NCI-H446 treated with DMSO at 0.1 percent for 48 hours (cell line): ENCODE measurements around the gene RPGRIP1L.

Source experiments
- DNase-seq: peaks from one replicate; lab custom pipeline; 2025; lab: John Stamatoyannopoulos, UW

Gene RPGRIP1L

DNA sequence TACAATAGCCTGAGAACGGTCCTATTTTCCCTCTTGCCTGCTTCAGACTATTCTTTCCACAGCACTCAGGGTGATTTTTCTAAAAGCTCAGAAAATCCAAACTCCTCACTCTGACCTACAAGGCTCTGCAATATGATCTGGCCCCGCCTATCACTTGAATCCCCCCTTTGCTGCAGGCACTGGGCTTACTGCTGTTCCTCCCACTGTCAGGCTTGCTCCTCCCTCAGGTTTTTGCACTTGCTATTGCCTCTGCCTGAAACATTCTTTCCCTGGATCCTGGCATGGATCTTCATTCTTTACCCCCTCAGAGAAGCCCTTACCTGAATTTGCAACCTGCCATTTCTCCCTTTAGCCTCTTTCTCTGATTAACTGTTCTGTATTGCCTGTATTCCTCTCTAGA, 52.3 kb downstream of the RPGRIP1L start:
- DNase-seq = no peak

DNA sequence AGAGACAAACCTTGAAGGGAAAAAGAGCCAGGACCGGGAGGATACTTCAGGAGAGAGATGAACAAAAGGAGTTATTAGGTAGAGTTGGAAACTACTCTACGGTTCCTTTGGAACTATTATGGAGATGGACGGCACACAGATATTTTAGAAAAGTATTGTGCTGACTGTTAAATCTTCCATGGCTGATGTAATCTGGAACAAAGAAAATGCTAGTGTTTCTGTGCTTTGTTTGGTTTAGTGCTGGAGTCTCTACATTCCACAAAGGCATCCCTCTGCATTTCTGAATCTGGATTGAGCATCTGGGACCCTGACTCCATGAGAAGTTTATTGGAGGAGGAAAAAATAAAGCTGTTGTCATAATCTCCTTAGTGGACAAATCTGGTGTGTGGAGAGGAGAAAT, 57.2 kb downstream of the RPGRIP1L start:
- no peak for DNase-seq

DNA sequence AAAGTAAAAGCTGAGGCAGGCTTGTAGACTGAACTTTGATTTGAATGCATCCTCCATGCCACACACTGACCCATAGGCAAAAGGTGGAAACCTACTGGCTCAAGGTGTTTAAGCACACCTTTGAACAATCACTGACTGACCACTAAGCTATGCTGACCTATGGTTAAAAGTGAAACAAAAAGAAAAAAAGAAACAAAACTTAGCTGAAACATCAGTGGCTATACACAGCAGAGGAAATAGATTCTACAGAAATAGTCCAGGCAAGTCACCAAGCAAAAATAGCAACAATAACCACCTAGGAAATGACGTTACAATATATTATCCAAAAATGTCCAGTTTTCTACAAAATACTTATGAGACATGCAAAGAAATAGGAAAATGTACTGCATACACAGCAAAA, 60.2 kb downstream of the RPGRIP1L start:
- DNase-seq = no peak

DNA sequence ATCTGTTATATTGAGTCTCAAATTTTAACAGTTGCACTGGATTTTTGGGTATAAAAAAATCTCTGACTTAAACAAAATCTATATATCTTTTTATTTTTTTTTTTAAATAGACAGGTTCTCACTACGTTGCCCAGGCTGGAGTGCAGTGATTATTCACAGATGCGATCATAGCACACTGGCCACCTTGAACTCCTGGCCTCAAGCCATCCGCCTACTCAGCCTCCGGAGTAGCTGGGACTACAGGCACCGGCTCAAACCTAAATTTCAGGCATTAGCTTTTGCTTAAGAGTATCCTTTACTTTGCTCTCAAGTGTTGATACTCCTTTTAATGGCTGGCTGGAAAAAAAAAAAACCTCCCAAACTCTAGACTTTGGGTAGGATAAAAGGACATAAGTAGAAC, 61.6 kb downstream of the RPGRIP1L start:
- DNase-seq = no peak

DNA sequence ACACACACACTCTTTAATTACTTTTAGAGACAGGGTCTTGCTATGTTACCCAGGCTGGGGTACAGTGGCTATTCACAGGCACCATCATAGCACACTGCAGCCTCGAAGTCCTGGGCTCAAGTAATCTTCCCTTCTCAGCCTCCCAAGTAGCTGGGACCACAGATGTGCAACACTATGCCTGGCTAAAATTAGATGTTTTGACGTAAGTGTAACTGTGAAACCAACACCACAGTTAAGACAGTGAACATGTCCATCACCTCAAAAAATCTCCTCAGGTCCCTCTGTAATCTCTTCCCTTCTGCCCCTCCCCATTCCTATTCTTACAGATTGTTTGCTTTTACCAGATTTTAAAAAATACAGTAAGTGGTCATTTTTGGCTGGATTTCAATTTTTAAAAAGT, 66.7 kb downstream of the RPGRIP1L start:
- DNase-seq = no peak

DNA sequence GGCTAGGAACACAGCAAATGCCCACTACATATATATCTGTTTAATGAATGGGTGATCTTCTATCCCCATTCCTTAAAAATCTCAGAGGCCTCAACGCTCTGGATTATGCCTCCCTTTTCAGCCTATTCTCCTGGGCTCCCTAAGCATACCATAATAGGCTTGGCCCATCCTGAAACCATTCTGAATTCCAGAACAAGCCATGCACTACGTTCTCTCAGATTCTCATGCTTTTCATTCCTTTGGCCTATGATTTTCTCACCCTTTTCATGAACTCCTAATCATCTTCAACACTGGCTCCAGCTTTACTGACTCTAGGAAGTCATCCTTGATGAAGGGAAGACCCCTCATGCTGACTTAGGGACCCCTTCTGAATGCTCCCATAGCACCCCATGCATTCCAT, 71.1 kb downstream of the RPGRIP1L start:
- no peak for DNase-seq

DNA sequence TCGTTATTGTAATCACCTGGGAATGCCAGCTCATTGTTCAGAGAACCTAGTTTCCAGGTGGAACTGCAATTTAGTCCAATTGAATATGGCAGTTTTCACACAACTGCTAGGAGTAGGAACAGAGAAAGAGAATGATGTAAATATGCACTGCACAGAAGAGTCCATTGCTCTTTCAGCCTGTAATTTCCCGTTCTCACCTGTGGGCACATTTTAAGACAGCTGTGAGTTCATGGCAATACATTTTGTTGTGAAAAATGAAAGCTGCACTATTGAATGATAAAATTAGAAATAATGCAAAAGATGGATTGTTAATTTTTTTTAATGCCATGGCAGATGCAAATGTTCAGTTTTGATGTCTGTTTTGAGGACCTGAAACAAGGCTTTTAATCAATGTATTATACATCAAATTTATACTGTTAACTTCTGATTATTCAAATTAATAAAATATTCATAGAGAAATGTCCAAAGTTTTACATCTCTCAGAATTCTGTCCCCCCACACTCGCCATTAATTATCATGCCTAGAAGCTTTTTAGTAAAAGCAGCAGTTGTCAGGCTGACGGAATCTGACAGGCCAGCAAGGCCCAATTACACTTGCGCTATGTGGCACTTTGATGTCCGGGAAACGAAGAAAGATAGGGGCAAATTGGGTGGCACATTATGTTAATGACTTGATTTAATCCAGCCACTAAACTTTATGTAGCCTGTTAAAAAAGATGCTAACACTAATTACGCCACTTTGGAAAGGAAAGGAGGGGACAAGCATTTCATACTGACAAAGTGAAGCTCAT, 72.2 kb downstream of the RPGRIP1L start:
- no peak for DNase-seq

DNA sequence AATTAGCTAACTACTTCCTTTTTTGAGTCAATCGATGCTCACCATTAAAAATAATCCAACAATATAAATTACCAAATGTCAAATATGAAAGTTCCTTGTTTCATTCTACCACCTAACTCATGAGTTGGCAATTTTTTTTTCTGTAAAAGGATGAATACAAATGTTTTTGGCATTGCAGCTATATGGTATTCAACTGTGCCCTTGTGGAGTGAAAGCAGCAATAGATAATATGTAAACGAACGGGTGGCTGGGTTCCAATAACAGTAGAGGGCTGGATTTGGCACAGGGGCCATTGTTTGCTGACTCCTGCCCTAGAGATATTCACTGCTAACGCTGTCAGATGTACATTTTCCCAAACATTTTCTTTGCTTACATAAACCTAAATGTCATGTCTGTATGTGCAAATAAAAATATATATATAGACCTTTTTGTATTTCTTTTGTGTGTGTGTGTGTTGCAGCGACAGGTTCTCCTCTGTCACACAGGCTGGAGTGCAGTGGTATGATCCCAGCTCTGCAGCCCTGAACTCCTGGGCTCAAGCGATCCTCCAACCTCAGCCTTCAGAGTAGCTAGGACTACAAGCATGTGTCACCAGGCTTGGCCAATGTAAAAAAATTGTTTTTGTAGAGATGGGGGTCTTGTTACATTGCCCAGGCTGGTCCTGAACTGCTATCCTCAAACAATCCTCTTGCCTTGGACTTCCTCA, 73.9 kb downstream of the RPGRIP1L start:
- peak; percentile 0 for DNase-seq

DNA sequence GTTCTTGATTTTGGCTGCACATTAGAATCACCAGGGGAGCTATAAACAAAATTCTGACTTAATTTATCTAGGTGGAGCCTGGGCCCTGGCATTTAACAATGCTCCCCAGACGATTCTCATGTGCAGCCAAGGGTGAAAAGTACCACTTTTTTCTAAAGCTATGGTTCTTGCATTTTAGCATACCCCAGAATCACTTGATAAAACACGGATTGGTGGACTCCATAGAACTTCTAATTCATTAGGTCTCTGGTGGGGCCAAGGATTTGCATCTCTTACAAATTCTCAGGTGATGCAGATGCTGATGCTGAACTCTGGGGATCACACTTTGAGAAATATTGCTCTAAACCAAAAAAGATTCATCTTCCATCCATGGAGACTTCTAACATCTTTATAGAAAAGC, 74.5 kb downstream of the RPGRIP1L start:
- no peak for DNase-seq

DNA sequence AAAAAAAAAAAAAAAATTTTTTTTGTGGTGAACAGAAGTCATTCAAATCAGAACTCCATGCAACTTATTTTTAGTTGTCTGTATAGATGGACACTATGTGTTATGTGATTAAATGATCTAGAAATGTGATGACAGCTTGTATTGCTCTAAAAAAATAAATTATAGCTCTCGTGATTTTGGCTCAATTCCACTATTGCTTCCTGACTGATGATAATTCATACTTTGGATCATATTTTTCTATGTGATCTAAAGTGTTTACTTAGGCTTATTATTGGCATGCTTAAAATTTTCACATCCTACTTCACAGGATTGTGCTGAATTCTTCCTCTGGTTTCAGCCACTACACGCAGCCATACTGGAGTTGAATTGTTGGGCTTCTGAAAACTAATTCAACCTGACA, 76.8 kb downstream of the RPGRIP1L start:
- peak; percentile 31 for DNase-seq

DNA sequence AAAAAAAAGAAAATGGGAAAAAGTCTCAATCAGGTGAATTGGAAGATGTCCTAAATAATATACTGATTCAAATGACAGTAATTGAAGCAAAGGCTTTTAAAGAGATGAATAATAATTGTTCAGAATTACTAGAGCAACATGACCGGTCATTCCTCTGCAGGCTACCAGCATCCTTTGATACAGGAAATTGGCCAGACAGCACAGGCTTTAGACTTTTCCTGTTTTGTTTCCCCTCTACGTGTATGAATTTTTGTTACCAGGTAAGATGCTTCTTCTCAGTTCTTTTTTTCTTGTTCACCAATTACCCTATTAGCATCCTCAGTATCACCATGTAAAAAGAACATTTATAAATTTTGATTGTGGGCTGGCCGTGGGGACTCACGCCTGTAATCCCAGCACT, 77.5 kb downstream of the RPGRIP1L start:
- DNase-seq = no peak

DNA sequence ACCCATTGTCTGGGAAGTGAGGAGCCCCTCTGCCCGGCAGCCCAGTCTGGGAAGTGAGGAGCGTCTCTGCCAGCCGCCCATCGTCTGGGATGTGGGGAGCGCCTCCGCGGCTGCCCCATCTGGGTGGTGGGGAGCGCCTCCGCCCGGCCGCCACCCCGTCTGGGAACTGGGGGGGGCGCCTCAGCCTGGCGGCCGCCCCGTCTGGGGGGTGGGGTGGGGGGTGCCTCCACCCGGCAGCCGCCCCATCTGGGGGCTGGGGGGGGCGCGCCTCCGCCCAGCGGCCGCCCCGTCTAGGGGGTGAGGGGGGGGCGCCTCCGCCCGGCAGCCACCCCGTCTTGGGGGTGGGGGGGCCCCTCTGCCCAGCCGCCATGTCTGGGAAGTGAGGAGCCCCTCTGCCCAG, 78.4 kb downstream of the RPGRIP1L start:
- DNase-seq = no peak

DNA sequence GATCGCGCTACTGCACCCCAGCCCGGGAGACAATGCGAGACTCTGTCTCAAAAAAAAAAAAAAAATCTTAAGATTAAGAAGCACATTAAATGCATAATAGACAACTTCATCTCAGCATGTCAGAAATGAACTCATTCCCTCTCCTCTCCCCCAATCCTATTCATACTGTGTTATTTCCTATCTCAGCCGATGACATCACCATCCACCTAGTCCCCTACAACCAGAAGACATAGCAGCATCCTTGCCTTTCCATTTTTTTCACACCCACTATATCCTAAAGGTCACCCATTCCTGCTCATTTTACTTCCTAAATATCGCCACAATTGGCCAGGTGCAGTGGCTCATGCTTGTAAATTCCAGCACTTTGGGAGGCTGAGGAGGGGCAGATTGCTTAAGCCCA, 81.3 kb downstream of the RPGRIP1L start:
- no peak for DNase-seq

DNA sequence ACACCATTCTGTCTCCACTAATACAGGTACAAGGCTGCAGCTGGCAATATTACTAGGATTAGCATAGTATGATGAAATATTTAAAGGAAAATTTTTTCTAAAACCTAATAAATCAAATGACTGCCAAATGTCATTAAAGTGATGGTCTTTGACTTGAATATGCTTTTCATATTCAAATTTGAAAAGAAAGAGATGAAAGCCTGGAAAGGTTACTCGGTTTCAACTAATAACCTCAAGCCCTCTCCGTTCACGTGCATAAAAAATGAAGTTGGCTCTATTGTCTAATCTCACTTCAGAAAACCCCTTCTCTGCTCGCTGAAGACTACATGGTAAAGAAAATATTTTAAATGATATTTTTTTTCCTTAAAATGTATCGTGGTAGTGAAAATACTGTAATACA, 83.2 kb downstream of the RPGRIP1L start:
- no peak for DNase-seq

DNA sequence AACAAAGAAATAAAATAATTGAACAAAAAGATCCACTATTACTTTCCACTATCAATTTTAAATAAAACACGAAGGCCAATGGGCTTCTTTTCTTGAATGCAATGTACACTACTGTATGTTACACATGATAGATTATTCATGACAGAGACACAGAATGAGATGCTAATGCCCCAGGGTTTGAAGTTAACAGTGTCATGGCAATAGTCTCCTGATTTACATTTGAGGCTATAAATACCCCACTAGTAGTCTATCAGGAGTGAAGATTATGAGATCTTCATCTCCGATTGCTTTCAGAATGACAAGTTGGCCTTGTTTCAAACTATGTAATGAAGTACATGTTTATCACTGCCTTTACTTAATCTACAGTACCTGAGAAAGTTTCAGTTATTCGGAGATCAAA, 84.4 kb downstream of the RPGRIP1L start:
- no peak for DNase-seq

DNA sequence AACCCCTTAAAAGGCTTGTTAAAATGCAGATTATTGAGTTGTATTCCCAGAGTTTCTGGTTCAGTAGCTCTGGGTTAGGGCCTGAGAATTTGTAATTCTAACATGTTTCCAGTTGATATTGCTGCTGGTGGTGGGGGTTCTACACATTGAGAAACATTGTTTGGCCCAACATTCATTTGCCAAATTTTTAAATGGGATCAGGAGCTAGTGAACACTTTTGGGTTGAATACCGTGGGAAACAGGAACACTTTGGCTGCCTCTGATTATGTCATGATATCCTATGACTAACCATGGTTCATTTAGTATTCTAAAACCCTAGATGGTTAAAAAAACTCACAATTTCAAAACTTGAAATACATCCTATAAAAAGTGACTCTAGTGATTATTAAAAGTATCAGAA, 89.3 kb downstream of the RPGRIP1L start:
- DNase-seq = no peak

DNA sequence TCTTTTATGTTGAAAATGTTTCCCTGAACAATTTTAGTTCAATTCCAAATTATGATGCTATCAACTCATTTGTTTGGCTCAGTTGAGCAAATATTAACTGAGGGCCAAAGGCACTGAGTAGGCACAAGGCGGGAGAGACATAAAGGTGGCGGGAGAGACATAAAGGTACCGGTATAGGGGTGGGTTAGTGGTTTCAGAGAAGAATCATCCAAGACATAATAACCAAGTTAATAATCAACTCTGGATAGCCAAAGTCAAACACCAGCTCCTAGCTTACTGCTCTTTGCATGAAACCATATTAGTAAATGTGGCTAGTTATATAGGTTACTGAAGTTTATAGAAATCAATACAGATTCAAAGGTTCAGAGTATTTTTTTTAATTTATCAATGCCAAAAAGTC, 91.7 kb downstream of the RPGRIP1L start:
- no peak for DNase-seq

DNA sequence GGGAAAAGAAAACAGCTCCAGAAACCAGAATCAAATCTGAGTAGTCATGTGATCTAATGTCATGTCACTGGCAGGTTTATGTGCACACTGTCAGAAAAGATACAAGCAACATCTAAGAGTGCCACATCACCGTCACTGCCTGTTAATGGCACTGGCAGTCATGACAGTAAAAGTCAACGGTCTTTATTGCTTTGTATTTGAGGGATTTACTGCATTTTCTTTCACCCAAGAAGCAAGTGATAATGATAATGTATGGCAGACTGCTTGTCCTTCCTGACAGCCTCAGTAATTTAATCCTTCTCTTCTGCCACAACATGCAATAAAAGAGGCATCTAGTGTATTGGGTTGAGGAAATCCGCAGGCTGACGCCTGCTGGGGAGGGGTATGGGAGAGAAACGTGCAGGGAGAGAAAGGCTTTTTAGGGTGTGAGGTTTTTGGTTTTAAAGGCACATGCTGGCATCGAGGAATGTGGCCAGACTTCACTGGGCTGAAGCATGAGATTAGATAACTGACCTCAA, 92.4 kb downstream of the RPGRIP1L start:
- no peak for DNase-seq

DNA sequence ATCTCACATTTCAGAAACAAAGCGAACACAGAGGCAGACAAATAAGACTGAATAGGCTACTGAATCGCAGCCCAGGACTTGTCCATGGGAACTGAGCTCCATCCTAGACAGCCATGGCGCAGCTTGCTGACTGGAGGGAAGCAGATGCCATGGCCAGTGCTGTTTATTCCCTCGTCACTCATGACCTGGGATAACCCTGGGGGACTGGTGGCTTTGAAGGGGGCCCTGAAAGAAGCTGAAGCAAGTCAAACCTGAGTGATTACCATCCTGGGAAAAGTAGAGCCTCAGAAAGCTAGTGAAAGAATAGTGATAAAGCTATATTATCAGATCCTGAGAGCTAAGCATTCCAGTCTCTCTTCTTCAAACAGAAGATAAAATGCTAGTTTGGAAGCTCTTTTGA, 94.1 kb downstream of the RPGRIP1L start:
- no peak for DNase-seq

DNA sequence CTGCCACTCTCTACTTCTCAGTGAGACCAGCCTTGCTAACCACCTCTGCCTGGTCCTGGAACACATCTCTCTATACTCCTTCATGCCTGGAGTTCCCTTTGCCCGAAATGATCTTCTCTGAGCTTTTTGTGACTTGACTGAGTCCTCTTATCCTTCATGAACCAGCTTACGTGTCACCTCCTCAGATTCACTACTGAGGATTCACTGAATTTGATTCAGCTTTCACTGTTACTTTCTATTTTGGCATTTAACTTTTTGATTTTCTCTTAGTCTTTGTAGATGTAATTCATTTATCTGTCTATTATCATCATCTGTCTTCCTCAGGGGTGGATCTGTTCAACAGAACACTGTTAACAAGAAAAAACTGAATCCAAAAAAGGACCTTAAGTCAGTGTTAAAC, 95.6 kb downstream of the RPGRIP1L start:
- DNase-seq = no peak

DNA sequence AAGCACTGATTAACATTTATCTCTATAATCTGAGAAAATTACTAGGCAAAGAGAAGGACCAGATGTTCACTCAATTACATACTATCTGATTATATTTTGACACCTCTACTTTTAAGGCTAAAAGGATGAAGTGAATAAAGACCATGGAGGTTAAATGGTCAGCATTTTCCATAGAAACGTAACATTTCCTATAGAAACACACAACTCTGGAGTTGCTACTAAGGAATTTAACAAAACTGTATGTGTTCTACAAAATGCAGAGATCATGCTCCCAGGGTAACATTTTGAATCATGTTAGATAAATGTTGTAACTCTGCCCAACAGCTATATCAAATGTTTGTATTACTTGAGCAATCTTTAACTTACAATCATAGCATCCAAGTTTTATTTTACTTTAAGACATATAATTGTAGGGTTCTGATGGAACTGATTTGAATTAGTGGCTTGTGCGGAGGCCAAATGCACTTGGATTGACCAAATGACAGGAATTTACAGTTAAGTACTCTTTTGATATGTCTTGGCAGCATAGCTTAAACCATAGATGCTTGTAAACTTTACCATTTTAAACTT, 97.7 kb downstream of the RPGRIP1L start:
- DNase-seq = no peak

DNA sequence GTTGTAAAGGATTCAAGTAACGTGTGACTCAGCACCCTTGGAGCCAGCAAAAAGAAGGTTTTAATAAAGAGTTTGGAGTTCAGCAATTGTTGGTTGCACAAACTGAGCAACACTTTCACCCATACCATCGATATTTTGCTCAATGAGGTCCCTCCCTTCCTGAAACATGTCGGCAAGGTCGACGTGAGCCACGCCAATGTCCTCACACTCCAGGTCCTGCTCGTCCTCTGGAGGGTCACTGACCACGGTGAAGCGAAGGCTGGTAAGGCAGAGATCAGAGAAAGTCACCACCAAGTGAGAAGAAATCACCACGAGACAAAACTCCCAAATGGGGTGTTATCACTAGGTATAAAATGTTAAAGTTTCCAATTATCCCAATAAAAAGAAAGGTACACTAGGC, 98.3 kb downstream of the RPGRIP1L start:
- DNase-seq = no peak

DNA sequence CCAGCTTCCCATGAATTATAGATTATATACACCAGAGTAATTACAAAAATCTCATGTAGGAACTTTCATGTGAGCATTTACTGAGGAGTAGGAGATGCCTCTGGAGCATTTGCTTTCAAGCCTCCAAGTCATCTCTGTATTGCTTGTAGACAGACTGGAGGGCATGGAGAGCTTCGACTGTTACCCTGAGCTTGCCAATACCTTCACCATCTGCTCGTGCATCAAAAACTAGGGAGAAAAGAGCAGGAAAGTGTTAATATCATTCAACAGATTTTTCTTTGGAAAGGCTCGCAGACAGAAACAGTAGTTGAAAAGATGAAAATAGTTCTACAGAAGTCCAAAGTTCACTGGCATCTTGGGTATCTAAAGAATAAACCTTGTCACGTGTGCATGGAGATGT, 101.7 kb downstream of the RPGRIP1L start:
- no peak for DNase-seq
